Testis (tissue), 2 donors: ENCODE results near the gene COX10.

Experiments
- CTCF ChIP-seq, 3 experiments: fragments of 450-650 bp in 2 of 3; fragments of 200-600 bp in 1 of 3; sonication (generic) in 1 of 3; IDR thresholded peaks; one replicate each; pipeline ENCODE4 v1.5.1; 2016 to 2019; ENCODE audit warnings: antibody characterized with exemption in 3 of 3, mild to moderate bottlenecking in 2 of 3, moderate library complexity in 1 of 3
- POLR2A ChIP-seq: fragments of 450-650 bp; IDR thresholded peaks from one replicate; pipeline ENCODE4 v1.6.1; 2017; ENCODE audit warnings: antibody characterized with exemption, mild to moderate bottlenecking, moderate library complexity

GRCh38 chr17:14048169-14048568 lies 21.1 kb upstream of the COX10 start:
- peak in 1 of 3 experiments; percentile 26 for TF ChIP-seq CTCF (IDR thresholded peaks at IDR 0.05)
- no peak for TF ChIP-seq POLR2A
